ENCODE results near the gene TBC1D12. TPM values are rescaled to one million over a fixed set of nuclear protein-coding genes. Genes with fewer than 3 reads are reported as not detected.
"Not testable (repeated sequence)": the region's sequence is repeated elsewhere in the genome, so short reads cannot be mapped to it uniquely, and the experiment has no call there.

The TBC1D12 gene
- total RNA-seq, 2 donors from 2014 or later: 0.84 to 1.6 TPM

DNA sequence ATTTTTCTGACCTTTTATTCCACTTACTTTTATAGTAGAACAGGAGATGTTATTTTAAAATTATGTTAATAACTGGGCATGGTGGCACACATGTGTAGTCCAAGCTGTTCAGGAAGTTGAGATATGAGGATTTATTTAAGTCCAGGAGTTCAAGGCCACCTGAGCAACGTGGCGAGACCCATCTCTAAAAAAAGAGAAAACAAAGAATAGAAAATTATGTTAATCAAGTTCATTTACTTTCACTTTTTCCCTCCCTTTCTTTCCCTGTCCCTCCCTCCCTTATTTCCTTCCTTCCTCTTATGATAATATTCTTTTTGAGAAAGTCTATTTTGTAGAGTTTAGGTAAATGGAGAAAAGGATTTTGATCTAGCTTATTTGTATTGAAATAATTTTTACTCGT lies 94.3 kb downstream of the TBC1D12 start:
- Mint-ChIP-seq H3K4me1 (no peaks in the 10 kb centered on the region), H3K27me3 (no peaks in the 10 kb centered on the region)

GRCh38 chr10:94500063-94500462 lies 97.7 kb downstream of the TBC1D12 start:
- Mint-ChIP-seq H3K27me3 (no peaks in the 10 kb centered on the region), H3K4me1 (no peaks in the 10 kb centered on the region), H3K4me3 (no peak overlapping the region), H3K27ac (no peak overlapping the region), H3K9me3 (no peaks in the 10 kb centered on the region), H3K36me3 (ENCODE audit: low read depth) (no peaks in the 10 kb centered on the region)
- ATAC-seq (replicated peaks): no peak

More for the DNA sequence above, 94.3 kb downstream of the TBC1D12 start:
- Mint-ChIP-seq H3K9me3 (no peaks in the 10 kb centered on the region), H3K27ac (no peak overlapping the region), H3K36me3 (ENCODE audit: low read depth) (no peaks in the 10 kb centered on the region), H3K4me3 (no peak overlapping the region)
- no peak for ATAC-seq (replicated peaks)

GRCh38 chr10:94521276-94522250 lies 119.2 kb downstream of the TBC1D12 start:
- no peak for ATAC-seq (replicated peaks)
- no peaks in the 10 kb centered on the region for H3K9me3 Mint-ChIP-seq
- peaks cover 4% of the 10 kb centered on the region for H3K27me3 Mint-ChIP-seq
- no peaks in the 10 kb centered on the region for H3K4me1 Mint-ChIP-seq
- H3K36me3 Mint-ChIP-seq (ENCODE audit: low read depth): no peaks in the 10 kb centered on the region
- no peak overlapping the region for H3K4me3 Mint-ChIP-seq
- H3K27ac Mint-ChIP-seq: no peak overlapping the region

DNA sequence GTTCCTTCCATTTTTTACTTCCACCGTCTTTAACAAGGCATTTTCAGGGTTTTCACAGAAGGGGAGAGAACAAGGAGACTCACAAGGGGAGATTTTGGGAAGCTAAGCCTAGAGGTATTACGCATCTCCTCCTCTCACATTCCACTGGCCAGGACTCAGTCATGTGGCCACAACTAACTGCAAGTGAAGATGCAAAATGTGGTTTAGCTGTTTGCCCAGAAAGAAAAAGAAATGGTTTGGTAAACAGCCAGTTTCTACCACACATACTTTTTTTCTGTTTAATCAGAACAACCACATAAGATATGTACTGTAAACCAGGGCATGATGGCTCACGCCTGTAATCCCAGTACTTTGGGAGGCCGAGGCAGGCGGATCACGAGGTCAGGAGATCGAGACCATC lies 121.8 kb downstream of the TBC1D12 start:
- Mint-ChIP-seq H3K4me1 (no peaks in the 10 kb centered on the region), H3K9me3 (no peaks in the 10 kb centered on the region), H3K27ac (no peak overlapping the region), H3K4me3 (no peak overlapping the region), H3K36me3 (ENCODE audit: low read depth) (no peaks in the 10 kb centered on the region), H3K27me3 (peaks cover 7% of the 10 kb centered on the region)
- no peak for ATAC-seq (replicated peaks)

DNA sequence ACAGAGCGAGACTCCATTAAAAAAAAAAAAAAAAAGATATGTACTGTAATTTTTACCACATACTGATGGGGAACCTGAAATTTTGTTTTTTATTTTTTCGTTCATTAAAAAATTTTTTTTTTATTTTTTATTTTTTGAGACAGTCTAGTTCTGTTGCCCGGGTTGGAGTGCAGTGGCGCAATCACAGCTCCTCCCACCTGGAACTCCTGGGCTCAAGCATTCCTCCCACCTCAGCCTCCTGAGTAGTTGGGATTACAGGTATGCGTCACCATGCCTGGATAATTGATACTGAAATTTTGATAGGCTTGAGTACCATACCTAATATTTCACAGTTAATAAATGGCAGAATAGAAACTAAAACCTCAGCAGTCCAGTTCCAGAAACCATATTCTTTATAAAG lies 122.4 kb downstream of the TBC1D12 start:
- Mint-ChIP-seq H3K4me1 (no peaks in the 10 kb centered on the region), H3K27ac (no peak overlapping the region), H3K4me3 (no peak overlapping the region), H3K27me3 (peaks cover 7% of the 10 kb centered on the region), H3K36me3 (ENCODE audit: low read depth) (no peaks in the 10 kb centered on the region), H3K9me3 (no peaks in the 10 kb centered on the region)
- ATAC-seq (replicated peaks): no peak

GRCh38 chr10:94531550-94531949 lies 129.2 kb downstream of the TBC1D12 start:
- not testable (repeated sequence) for H3K27ac Mint-ChIP-seq; H3K36me3 Mint-ChIP-seq (ENCODE audit: low read depth)

DNA sequence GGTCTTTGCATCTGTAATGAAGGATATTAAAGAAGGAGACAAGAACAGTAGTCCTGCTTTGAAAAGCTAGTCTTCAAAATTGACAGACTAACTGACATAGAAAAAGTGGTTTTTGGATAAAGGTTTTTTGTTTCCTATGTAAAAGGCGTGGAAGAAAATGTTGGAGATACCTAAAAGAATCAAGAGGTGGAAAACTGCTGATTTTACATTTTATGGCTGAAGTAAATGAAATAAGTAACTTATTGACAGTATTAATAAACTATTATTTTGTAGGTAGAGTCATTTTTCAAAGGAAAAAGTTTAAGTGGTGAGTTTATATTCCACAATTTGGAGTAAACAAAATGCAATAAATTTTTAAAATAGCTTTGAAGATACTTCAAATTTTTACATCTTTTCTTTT lies 130.7 kb downstream of the TBC1D12 start:
- Mint-ChIP-seq H3K4me3 (no peak overlapping the region), H3K27ac (no peak overlapping the region), H3K9me3 (no peaks in the 10 kb centered on the region), H3K27me3 (peaks cover 3% of the 10 kb centered on the region), H3K36me3 (ENCODE audit: low read depth) (no peaks in the 10 kb centered on the region), H3K4me1 (no peaks in the 10 kb centered on the region)
- ATAC-seq (replicated peaks): no peak

More at GRCh38 chr10:94531550-94531949, 129.2 kb downstream of the TBC1D12 start:
- ATAC-seq (replicated peaks); H3K9me3 Mint-ChIP-seq; H3K27me3 Mint-ChIP-seq; H3K4me3 Mint-ChIP-seq; H3K4me1 Mint-ChIP-seq: not testable (repeated sequence)

- H3K36me3 Mint-ChIP-seq (ENCODE audit: low read depth): peaks cover 23% of the 10 kb centered on the region
Measured at GRCh38 chr10:94542282-94542681, 139.9 kb downstream of the TBC1D12 start.

DNA sequence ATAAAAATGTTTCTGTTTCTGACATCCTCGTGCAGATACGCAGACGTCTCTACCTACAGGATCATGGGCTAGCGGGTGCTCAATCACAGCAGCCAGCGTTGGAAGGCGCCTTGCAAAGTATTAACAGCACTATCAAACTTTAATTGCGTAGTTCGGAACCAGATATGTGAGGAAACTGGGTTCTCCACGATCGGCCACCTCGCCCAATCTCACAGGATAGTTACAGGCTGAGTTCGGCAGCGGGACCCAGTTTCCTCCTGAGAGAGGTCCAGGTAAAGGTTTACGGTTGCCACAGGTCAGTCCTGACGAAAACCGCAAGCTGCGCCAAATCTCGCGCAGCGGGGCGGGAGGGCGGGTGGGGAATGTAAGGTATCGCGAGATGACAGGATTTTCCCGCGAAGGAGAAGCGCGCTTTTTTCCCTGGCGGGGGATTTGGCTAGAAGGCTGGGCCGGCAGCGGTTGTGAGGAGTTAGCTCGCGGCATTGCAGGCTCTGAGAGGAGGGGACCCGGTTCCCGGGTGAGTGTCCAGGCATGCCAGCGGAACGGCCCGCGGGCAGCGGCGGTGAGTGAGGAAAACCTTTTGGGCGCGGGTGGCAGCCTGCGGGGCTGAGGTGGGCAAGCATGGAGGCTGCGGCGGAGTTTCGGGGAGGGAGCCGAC lies 143.2 kb downstream of the TBC1D12 start, which contains the start of gene HELLS:
Gene HELLS (plus strand): TSS at position 398 of the 658 bp plus-strand sequence. CDS start 134 bp downstream, at position 532.
- H3K27me3 Mint-ChIP-seq: no peaks in the 10 kb centered on the region
- H3K4me3 Mint-ChIP-seq: peak within 1 kb of the TSS; percentile 99
- peaks cover 49% of the 10 kb centered on the region for H3K36me3 Mint-ChIP-seq (ENCODE audit: low read depth)
- peaks cover 14% of the 10 kb centered on the region for H3K4me1 Mint-ChIP-seq
- no peaks in the 10 kb centered on the region for H3K9me3 Mint-ChIP-seq
- peak; percentile 84 for ATAC-seq (replicated peaks)
- peak within 1 kb of the TSS; percentile 99 for H3K27ac Mint-ChIP-seq

More at GRCh38 chr10:94542282-94542681, 139.9 kb downstream of the TBC1D12 start:
- ATAC-seq (replicated peaks); H3K27ac Mint-ChIP-seq; H3K4me1 Mint-ChIP-seq; H3K4me3 Mint-ChIP-seq; H3K27me3 Mint-ChIP-seq; H3K9me3 Mint-ChIP-seq: not testable (repeated sequence)

GRCh38 chr10:94546049-94546900 lies 143.9 kb downstream of the TBC1D12 start:
- H3K9me3 Mint-ChIP-seq: no peaks in the 10 kb centered on the region
- peak overlapping the region; percentile 99 for H3K27ac Mint-ChIP-seq
- H3K36me3 Mint-ChIP-seq (ENCODE audit: low read depth): peaks cover 55% of the 10 kb centered on the region
- ATAC-seq (replicated peaks): peak; percentile 29
- peaks cover 14% of the 10 kb centered on the region for H3K4me1 Mint-ChIP-seq
- peak overlapping the region; percentile 99 for H3K4me3 Mint-ChIP-seq
- H3K27me3 Mint-ChIP-seq: no peaks in the 10 kb centered on the region

DNA sequence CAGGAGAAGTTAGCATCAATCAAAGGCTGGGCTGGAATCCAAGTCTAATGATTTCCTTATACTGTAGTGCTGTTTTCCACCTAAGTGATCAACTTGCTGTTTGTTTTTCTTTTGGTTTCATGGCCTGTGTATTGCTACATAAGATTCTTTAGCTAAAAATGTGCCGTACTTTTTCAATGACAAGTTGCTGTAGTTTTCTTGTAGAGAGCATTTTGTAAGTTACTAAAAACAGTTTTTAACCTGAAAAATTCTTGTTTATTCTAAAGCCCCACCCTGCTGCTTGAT lies 144.5 kb downstream of the TBC1D12 start:
- no peak for ATAC-seq (replicated peaks)
- Mint-ChIP-seq H3K4me1 (peaks cover 14% of the 10 kb centered on the region), H3K9me3 (no peaks in the 10 kb centered on the region), H3K36me3 (ENCODE audit: low read depth) (peaks cover 61% of the 10 kb centered on the region), H3K4me3 (peak overlapping the region; percentile 99), H3K27ac (peak overlapping the region; percentile 99), H3K27me3 (no peaks in the 10 kb centered on the region)

- no peaks in the 10 kb centered on the region for H3K9me3 Mint-ChIP-seq
- no peak for ATAC-seq (replicated peaks)
- peaks cover 14% of the 10 kb centered on the region for H3K4me1 Mint-ChIP-seq
- peaks cover 85% of the 10 kb centered on the region for H3K36me3 Mint-ChIP-seq (ENCODE audit: low read depth)
- H3K27me3 Mint-ChIP-seq: no peaks in the 10 kb centered on the region
- H3K4me3 Mint-ChIP-seq: no peak overlapping the region
- no peak overlapping the region for H3K27ac Mint-ChIP-seq
Measured at GRCh38 chr10:94549221-94549620, 146.9 kb downstream of the TBC1D12 start.

- H3K27me3 Mint-ChIP-seq; H3K4me1 Mint-ChIP-seq; H3K27ac Mint-ChIP-seq; H3K4me3 Mint-ChIP-seq; H3K9me3 Mint-ChIP-seq; ATAC-seq (replicated peaks): not testable (repeated sequence)
- H3K36me3 Mint-ChIP-seq (ENCODE audit: low read depth): peaks cover 100% of the 10 kb centered on the region
Measured at GRCh38 chr10:94567714-94568307, 165.5 kb downstream of the TBC1D12 start.

DNA sequence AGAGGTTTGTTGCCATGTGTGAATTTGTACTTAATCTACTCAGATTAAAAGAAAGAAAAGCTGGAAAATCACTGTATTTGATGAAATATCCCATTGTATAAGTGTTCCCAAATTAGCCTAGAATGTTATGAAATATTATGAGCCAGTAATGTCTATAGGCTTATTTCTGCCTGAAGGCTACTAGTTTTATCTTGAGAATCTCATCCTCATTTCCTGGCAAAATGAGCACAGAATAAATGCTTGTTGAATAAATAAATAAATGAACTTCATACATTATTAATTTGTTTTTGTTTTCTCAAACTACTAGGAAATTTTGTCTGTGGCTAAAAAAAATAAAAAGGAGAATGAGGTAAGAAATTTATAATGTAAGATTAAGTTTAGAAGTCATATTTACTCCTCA lies 168.7 kb downstream of the TBC1D12 start:
- Mint-ChIP-seq H3K9me3 (no peaks in the 10 kb centered on the region), H3K4me3 (no peak overlapping the region), H3K4me1 (peaks cover 4% of the 10 kb centered on the region), H3K27ac (no peak overlapping the region), H3K36me3 (ENCODE audit: low read depth) (peaks cover 100% of the 10 kb centered on the region), H3K27me3 (no peaks in the 10 kb centered on the region)
- no peak for ATAC-seq (replicated peaks)
